ENCODE data around the gene RCAN3. TPM values are rescaled to one million over a fixed set of nuclear protein-coding genes. Genes with fewer than 3 reads are reported as not detected.

The RCAN3 gene
- total and polyA plus RNA-seq, 9 of the 15 experiments (the other 6 are each of a cell fraction or from before 2014, with no cell fraction given), result 0.10 to 1.4 (median 0.43) TPM

GRCh38 chr1:24558455-24558854 is 55.8 kb downstream of the RCAN3 start:
- WGBS (ENCODE audit: insufficient coverage, low coverage, missing lambda C conversion rate), result 1% methylated on average over 7 of the region's 7 CpGs
- no TSS peak for BruUV-seq (replicated peaks)
- intact Hi-C loops (cut with micrococcal nuclease) (no loop called here), in situ Hi-C loops (cut with MboI) (no loop called here)
- peaks cover 44 to 76% of the 10 kb centered on the region in 2 experiments for H3K27me3 ChIP-seq (ENCODE audit: control insufficient read depth in 2 of 2, insufficient read depth in 2 of 2, low read length in 2 of 2)
- H3K4me2 ChIP-seq (ENCODE audit: insufficient read depth, low read length), result no peak overlapping the region
- FAIRE-seq, result no peak
- no peak overlapping the region for H3K4me3 ChIP-seq
- no peaks in the 10 kb centered on the region for H3K9me1 ChIP-seq (ENCODE audit: control insufficient read depth, insufficient read depth, low read length)
- no peak for DNase-seq (ENCODE audit: extremely low read depth in 1 of 4, low spot score in 3 of 4)
- H3K4me1 ChIP-seq (replicated peaks in 1 of 2; ENCODE audit: control insufficient read depth in 2 of 2, insufficient read depth in 2 of 2, low read length in 2 of 2), result peaks cover 0 to 7% of the 10 kb centered on the region in 2 experiments; a peak in 2 of 5 replicates
- POLR2A ChIA-PET, result interaction anchor here (0.5 to 1.8 kb wide), 7 partner anchors 10 to 352 kb away, joined by 3 to 7 read pairs (median 3); no protein-coding TSS in a partner anchor
- no peak overlapping the region for H3K9ac ChIP-seq (ENCODE audit: insufficient read depth in 1 of 2, low read depth in 2 of 2, low read length in 2 of 2)
- no peak overlapping the region for H2AFZ ChIP-seq (ENCODE audit: low read depth, low read length)
- no peaks in the 10 kb centered on the region for H3K36me3 ChIP-seq (ENCODE audit: control insufficient read depth, insufficient read depth, low read length)
- ATAC-seq, result no peak
- CTCF ChIA-PET (ENCODE audit: low intra/inter-chr PET ratio), result no interaction called here
- TF ChIP-seq TSHZ1 (CRISPR knock-in tag; IDR thresholded peaks at IDR 0.05) (no peak), ZNF146 (CRISPR knock-in tag; IDR thresholded peaks at IDR 0.05; ENCODE audit: unreplicated experiment) (no peak), CREB1 (IDR thresholded peaks at IDR 0.05) (no peak), CREB1 (CRISPR knock-in tag; IDR thresholded peaks at IDR 0.05) (no peak), HOXB6 (CRISPR knock-in tag; IDR thresholded peaks at IDR 0.05; ENCODE audit: borderline replicate concordance) (no peak), SMARCA4 (IDR thresholded peaks at IDR 0.05) (no peak), ZNF143 (CRISPR knock-in tag; IDR thresholded peaks at IDR 0.05) (no peak), ASH1L (IDR thresholded peaks at IDR 0.05; ENCODE audit: borderline replicate concordance, low read depth, partially characterized antibody) (no peak)
- no peak overlapping the region for H3K27ac ChIP-seq (ENCODE audit: extremely low read depth, low read depth, low read length)
- H4K20me1 ChIP-seq (replicated peaks; ENCODE audit: control insufficient read depth, insufficient read depth, low read length), result peaks cover 3% of the 10 kb centered on the region
- no peaks in the 10 kb centered on the region for H3K79me2 ChIP-seq (ENCODE audit: control insufficient read depth, insufficient read depth, low read length)
- no peaks in the 10 kb centered on the region for H3K9me3 ChIP-seq (replicated peaks; ENCODE audit: control insufficient read depth, insufficient read depth, low read depth, low read length)

Measured in K562 (cell line).